Loucy (cell line): ENCODE results near the gene FBXO31.

Experiments
- EZH2phosphoT487 ChIP-seq: fragments of 200-600 bp; IDR thresholded peaks from 2 replicates; pipeline ENCODE4 v1.6.1; 2018; ENCODE audit warnings: antibody characterized with exemption, mild to moderate bottlenecking, moderate library complexity, borderline replicate concordance
- TF ChIP-seq, protein P1 (sequence below): fragments of 200-600 bp; sonication (generic); conservative IDR thresholded peaks from 2 replicates; pipeline ENCODE4 v1.5.1; 2014; ENCODE audit warnings: mild to moderate bottlenecking, antibody characterized with exemption, low read length

DNA sequence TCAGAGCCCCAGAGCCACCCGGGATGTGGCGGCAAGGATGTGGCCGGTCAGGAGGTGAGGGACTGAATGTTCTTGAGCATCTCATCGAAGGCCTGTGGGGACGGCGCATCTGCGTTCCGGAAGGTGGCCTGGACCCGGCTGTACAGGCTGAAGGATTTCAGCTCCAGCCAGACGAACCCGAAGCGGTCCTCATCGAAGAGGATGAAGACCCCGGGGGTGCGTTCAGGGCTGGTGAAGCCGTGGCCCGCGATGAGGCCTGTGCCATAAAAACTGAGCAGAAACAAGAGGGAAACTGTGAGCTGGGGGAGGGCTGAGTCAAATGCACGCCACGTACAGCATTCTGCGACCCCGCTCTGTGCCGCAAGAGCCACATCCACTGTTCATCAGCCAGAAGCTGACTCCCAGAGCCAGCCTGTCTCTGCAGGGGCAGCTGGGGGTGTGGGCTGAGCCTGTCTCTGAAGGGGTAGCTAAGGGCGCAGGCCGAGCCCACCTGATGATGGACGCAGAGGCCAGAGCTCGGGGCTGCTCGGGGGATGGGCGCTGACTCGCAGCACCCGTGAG, 52.3 kb downstream of the FBXO31 start:
- TF ChIP-seq, protein P1, sequence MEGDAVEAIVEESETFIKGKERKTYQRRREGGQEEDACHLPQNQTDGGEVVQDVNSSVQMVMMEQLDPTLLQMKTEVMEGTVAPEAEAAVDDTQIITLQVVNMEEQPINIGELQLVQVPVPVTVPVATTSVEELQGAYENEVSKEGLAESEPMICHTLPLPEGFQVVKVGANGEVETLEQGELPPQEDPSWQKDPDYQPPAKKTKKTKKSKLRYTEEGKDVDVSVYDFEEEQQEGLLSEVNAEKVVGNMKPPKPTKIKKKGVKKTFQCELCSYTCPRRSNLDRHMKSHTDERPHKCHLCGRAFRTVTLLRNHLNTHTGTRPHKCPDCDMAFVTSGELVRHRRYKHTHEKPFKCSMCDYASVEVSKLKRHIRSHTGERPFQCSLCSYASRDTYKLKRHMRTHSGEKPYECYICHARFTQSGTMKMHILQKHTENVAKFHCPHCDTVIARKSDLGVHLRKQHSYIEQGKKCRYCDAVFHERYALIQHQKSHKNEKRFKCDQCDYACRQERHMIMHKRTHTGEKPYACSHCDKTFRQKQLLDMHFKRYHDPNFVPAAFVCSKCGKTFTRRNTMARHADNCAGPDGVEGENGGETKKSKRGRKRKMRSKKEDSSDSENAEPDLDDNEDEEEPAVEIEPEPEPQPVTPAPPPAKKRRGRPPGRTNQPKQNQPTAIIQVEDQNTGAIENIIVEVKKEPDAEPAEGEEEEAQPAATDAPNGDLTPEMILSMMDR = no peak
- no peak for TF ChIP-seq EZH2phosphoT487
